K562 (cell line): ENCODE results near the gene DNM1. TPM values are rescaled to one million over a fixed set of nuclear protein-coding genes. Genes with fewer than 3 reads are reported as not detected.

ENCODE experiments used
- AFF1 ChIP-seq, 2 experiments: fragments of 450-650 bp; IDR thresholded peaks; 2 replicates each; pipeline ENCODE4 v1.6.1; 2018; ENCODE audit warnings: mild to moderate bottlenecking in 2 of 2, low read depth in 1 of 2; ENCODE audit not compliant: partially characterized antibody in 2 of 2
- BCOR ChIP-seq: fragments of 450-650 bp; IDR thresholded peaks from 2 replicates; pipeline ENCODE4 v1.6.1; 2016
- ETV1 ChIP-seq: fragments of 450-650 bp; conservative IDR thresholded peaks from 2 replicates; pipeline ENCODE4 v1.6.1; 2016; ENCODE audit warnings: missing genetic modification characterization, control low read depth, low read depth, missing compliant biosample characterization
- FOXP1 ChIP-seq: sonication (generic); formaldehyde crosslinking; IDR thresholded peaks from 2 replicates; pipeline ENCODE4 v1.8.0; 2022; ENCODE audit warnings: mild to moderate bottlenecking, missing genetic modification reagents
- HNRNPLL ChIP-seq: fragments of 200-400 bp; formaldehyde crosslinking; IDR thresholded peaks from 2 replicates; pipeline ENCODE4 v1.6.1; 2017; ENCODE audit warnings: low read length, low read depth, mild to moderate bottlenecking; ENCODE audit not compliant: poor library complexity, severe bottlenecking
- KAT7 ChIP-seq: sonication (generic); formaldehyde crosslinking; IDR thresholded peaks from 2 replicates; pipeline ENCODE4 v1.8.0; 2022; ENCODE audit warnings: missing genetic modification reagents, mild to moderate bottlenecking, borderline replicate concordance
- KLF13 ChIP-seq: fragments of 450-650 bp; IDR thresholded peaks from 2 replicates; pipeline ENCODE4 v1.6.1; 2016; ENCODE audit warnings: missing genetic modification characterization, low read depth, mild to moderate bottlenecking, missing compliant biosample characterization, moderate library complexity, borderline replicate concordance
- PTBP1 ChIP-seq: fragments of 200-400 bp; formaldehyde crosslinking; IDR thresholded peaks from 2 replicates; pipeline ENCODE4 v1.6.1; 2017; ENCODE audit warnings: low read depth, low read length
- STAG1 ChIP-seq: sonication (generic); formaldehyde crosslinking; IDR thresholded peaks from 2 replicates; pipeline ENCODE4 v1.5.0; 2020; ENCODE audit warnings: missing genetic modification reagents, borderline replicate concordance
- TBL1XR1 ChIP-seq, 2 experiments: IDR thresholded peaks; 2 replicates each; pipeline ENCODE4 v1.6.1; 2012; ENCODE audit warnings: improper control_type of control experiment in 2 of 2, low read length in 2 of 2, mild to moderate bottlenecking in 1 of 2
- ZHX1 ChIP-seq: fragments of 150-350 bp; conservative IDR thresholded peaks from 2 replicates; pipeline ENCODE4 v1.6.1; 2014; ENCODE audit warnings: low read length
- ZNF263 ChIP-seq: sonication (generic); formaldehyde crosslinking; IDR thresholded peaks from 2 replicates; pipeline ENCODE4 v1.8.0; 2022; ENCODE audit warnings: mild to moderate bottlenecking, missing genetic modification reagents, borderline replicate concordance
- ZNF431 ChIP-seq: sonication (generic); formaldehyde crosslinking; IDR thresholded peaks from 2 replicates; pipeline ENCODE4 v1.8.0; 2022; ENCODE audit warnings: mild to moderate bottlenecking, missing genetic modification reagents
- ZNF644 ChIP-seq: fragments of 200-800 bp; sonication (Bioruptor generic); IDR thresholded peaks from 2 replicates; pipeline ENCODE4 v1.6.1; 2016; ENCODE audit warnings: low read depth, missing genetic modification characterization, missing compliant biosample characterization
- polyA plus RNA-seq, 8 experiments: library from polyadenylated mRNA; depleted of rRNA in 4 of 8; stranded (reverse) in 5 of 8; unstranded in 3 of 8; fragments of >200 nt; fragmentation: Nextera tagmentation in 2 of 8; fragmentation: Illumina TruSeq in 1 of 8; extraction: Ambion mirVana in 2 of 8; extraction: Trizol in 1 of 8; gene quantifications; 2 replicates each; pipeline versions ENCODE4 v1.2.1 to v1.2.3, GENCODE V29; 2011 to 2014; ENCODE audit warnings: inconsistent platforms in 1 of 8, missing spikeins in 1 of 8
- total RNA-seq, 7 experiments: library from RNA; depleted of rRNA in 6 of 7; stranded (reverse); fragments of >200 nt in 6 of 7; fragmentation: Illumina TruSeq in 2 of 7; extraction: Trizol in 2 of 7; gene quantifications; 2 replicates each; pipeline versions ENCODE4 v1.2.1 to v1.2.3, GENCODE V29; 2011 to 2021; ENCODE audit warnings: low replicate concordance in 1 of 7
- TF ChIP-seq, protein P1 (sequence below): sonication (generic); formaldehyde crosslinking; IDR thresholded peaks from 2 replicates; pipeline ENCODE4 v1.8.0; 2022; ENCODE audit warnings: mild to moderate bottlenecking, missing genetic modification reagents
- TF ChIP-seq, protein P2 (sequence below): fragments of 250-450 bp; sonication (Bioruptor Pico); IDR thresholded peaks from 2 replicates; pipeline ENCODE4 v1.5.0; 2020; ENCODE audit warnings: mild to moderate bottlenecking

Gene DNM1
- total and polyA plus RNA-seq, 9 of the 15 experiments (the other 6 are each of a cell fraction or from before 2014, with no cell fraction given) = 0.39 to 23.1 (median 9.1) TPM

- TF ChIP-seq, protein P1, sequence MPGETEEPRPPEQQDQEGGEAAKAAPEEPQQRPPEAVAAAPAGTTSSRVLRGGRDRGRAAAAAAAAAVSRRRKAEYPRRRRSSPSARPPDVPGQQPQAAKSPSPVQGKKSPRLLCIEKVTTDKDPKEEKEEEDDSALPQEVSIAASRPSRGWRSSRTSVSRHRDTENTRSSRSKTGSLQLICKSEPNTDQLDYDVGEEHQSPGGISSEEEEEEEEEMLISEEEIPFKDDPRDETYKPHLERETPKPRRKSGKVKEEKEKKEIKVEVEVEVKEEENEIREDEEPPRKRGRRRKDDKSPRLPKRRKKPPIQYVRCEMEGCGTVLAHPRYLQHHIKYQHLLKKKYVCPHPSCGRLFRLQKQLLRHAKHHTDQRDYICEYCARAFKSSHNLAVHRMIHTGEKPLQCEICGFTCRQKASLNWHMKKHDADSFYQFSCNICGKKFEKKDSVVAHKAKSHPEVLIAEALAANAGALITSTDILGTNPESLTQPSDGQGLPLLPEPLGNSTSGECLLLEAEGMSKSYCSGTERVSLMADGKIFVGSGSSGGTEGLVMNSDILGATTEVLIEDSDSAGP (CRISPR knock-in tag) = no peak
- no peak for TF ChIP-seq ZNF431 (CRISPR knock-in tag)
- TF ChIP-seq BCOR = peak; percentile 99
- TF ChIP-seq AFF1 (IDR thresholded peaks at IDR 0.05; ENCODE audit: low read depth in 1 of 2, partially characterized antibody in 2 of 2) = no peak
- no peak for TF ChIP-seq HNRNPLL
- no peak for TF ChIP-seq TBL1XR1 (IDR thresholded peaks at IDR 0.05; ENCODE audit: low read length in 2 of 2)
- TF ChIP-seq ZHX1 = no peak
- TF ChIP-seq ZNF644 (tag) = no peak
- 0 out of 2 replicates have a peak, but pooled peaks have one; percentile 44 for TF ChIP-seq KLF13 (tag)
- no peak for TF ChIP-seq KAT7
- TF ChIP-seq ZNF263 (CRISPR knock-in tag) = no peak
- no peak for TF ChIP-seq STAG1 (CRISPR knock-in tag)
- no peak for TF ChIP-seq FOXP1
- TF ChIP-seq ETV1 (tag) = peak; percentile 58; the same call in 1 of the 2 replicates
- TF ChIP-seq, protein P2, sequence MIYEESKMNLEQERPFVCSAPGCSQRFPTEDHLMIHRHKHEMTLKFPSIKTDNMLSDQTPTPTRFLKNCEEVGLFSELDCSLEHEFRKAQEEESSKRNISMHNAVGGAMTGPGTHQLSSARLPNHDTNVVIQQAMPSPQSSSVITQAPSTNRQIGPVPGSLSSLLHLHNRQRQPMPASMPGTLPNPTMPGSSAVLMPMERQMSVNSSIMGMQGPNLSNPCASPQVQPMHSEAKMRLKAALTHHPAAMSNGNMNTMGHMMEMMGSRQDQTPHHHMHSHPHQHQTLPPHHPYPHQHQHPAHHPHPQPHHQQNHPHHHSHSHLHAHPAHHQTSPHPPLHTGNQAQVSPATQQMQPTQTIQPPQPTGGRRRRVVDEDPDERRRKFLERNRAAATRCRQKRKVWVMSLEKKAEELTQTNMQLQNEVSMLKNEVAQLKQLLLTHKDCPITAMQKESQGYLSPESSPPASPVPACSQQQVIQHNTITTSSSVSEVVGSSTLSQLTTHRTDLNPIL (CRISPR knock-in tag) = no peak
- TF ChIP-seq PTBP1 = peak; percentile 89
Measured at GRCh38 chr9:128163027-128163515, 40.1 kb upstream of the DNM1 start (continued).
